ENCODE results near the gene SCD5. TPM values are rescaled to one million over a fixed set of nuclear protein-coding genes. Genes with fewer than 3 reads are reported as not detected.

The SCD5 gene
- total and polyA plus RNA-seq, 2 donors (not counting 1 experiment from before 2014, with no cell fraction given), result 0.03 TPM; not detected in 1

DNA sequence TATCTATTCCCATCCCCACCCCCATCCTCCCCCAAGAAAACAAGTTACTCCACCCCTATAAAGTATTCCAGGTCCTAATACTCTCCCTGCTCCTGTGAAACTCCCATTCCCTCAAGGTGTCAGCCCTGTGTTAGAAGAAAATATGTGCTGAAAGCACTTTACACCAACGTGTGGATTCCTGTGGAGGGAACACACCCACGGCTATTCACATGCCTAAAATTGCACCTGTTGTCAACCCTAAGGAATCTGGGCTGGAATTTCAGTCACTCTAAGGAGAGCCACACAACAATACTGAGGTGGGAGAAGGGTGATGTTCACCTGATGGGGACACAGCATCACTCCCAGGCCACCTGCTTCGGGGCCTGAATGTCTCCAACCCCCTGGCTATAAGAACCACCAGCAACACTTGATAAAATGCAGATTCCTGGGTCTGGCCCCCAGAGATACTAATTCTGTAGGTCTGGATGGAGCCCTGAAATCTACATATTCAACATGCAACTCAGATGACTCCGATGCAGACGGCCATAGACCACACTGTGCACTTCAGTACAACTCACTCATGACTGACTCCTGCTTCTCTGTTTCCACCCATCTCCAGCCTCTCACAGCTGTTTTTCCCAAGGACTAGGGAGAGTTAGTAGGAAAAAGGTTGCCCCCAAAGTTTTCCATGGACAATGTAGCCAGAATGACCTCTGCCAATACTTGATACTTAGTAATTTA is 15.8 kb downstream of the SCD5 start:
- CTCF ChIA-PET, result interaction anchor here (1.3 kb wide), 1 partner anchor 11 kb away, joined by 3 read pairs; no protein-coding TSS in a partner anchor

More for the DNA sequence above, 15.8 kb downstream of the SCD5 start:
- Mint-ChIP-seq H3K4me3 (no peak overlapping the region), H3K27ac (no peak overlapping the region), H3K9me3 (ENCODE audit: insufficient read depth) (peaks cover 2% of the 10 kb centered on the region), H3K27me3 (peaks cover 4% of the 10 kb centered on the region), H3K4me1 (no peaks in the 10 kb centered on the region)
- 88% methylated on average over 3 of the region's 5 CpGs for WGBS (ENCODE audit: insufficient coverage)
- no peak overlapping the region for H3K27ac ChIP-seq (ENCODE audit: low read length in 2 of 2)
- no peaks in the 10 kb centered on the region for H3K4me1 ChIP-seq (ENCODE audit: control insufficient read depth in 2 of 2, insufficient read depth in 2 of 2, low read length in 2 of 2)
- POLR2A ChIA-PET, result no interaction called here
- H3K9me3 ChIP-seq (ENCODE audit: control extremely low read depth in 1 of 3, control insufficient read depth in 2 of 3, insufficient read depth in 1 of 3, low read length in 2 of 3), result no peaks in the 10 kb centered on the region
- no peaks in the 10 kb centered on the region for H3K36me3 ChIP-seq (replicated peaks in 1 of 2; ENCODE audit: control extremely low read depth in 1 of 2, control insufficient read depth in 1 of 2, extremely low read depth in 1 of 2, insufficient read depth in 2 of 2, low read length in 1 of 2)
- DNase-seq, result no peak
- H3K9ac ChIP-seq (ENCODE audit: low read length), result no peak overlapping the region
- no peak for TF ChIP-seq CTCF (IDR thresholded peaks at IDR 0.05)
- TF ChIP-seq EZH2 (IDR thresholded peaks at IDR 0.05; ENCODE audit: borderline replicate concordance, insufficient read depth, low read depth, low read length, poor library complexity, severe bottlenecking), result no peak
- no peak overlapping the region for H3K4me3 ChIP-seq (ENCODE audit: control extremely low read depth in 1 of 5, extremely low read depth in 1 of 5, insufficient read depth in 1 of 5, low read depth in 2 of 5, low read length in 4 of 5)
- no peaks in the 10 kb centered on the region for H4K20me1 ChIP-seq (ENCODE audit: control insufficient read depth, insufficient read depth, low read length, poor library complexity, severe bottlenecking)
- intact Hi-C loops (cut with micrococcal nuclease), result no loop called here
- no peaks in the 10 kb centered on the region for H3K79me2 ChIP-seq (ENCODE audit: control insufficient read depth, insufficient read depth, low read length)
- no peak overlapping the region for H3K4me2 ChIP-seq (replicated peaks; ENCODE audit: low read depth, low read length, poor library complexity, severe bottlenecking)
- no peak overlapping the region for H2AFZ ChIP-seq (ENCODE audit: insufficient read depth, low read depth, low read length, poor library complexity, severe bottlenecking)
- no peaks in the 10 kb centered on the region for H3K27me3 ChIP-seq (replicated peaks in 1 of 4; ENCODE audit: control extremely low read depth in 1 of 4, control insufficient read depth in 3 of 4, insufficient read depth in 4 of 4, low read length in 3 of 4)
- no peak for ATAC-seq (ENCODE audit: low read depth)

All from B cell (primary cell).